Fibroblast of lung (primary cell): ENCODE results near the gene GH1.
"Not testable (repeated sequence)": the region's sequence is repeated elsewhere in the genome, so short reads cannot be mapped to it uniquely, and the experiment has no call there.

Experiments used
- CTCF ChIP-seq, 2 donors: IDR thresholded peaks in 1 of 2; conservative IDR thresholded peaks in 1 of 2; 1 replicate in 1 of 2; 2 replicates in 1 of 2; pipeline ENCODE4 v1.5.1; 2011 to 2012; ENCODE audit warnings: low read length in 2 of 2, control low read depth in 1 of 2, inconsistent platforms in 1 of 2, low read depth in 1 of 2, mild to moderate bottlenecking in 1 of 2
- EZH2 ChIP-seq: IDR thresholded peaks from 2 replicates; pipeline ENCODE4 v1.5.1; 2012; ENCODE audit warnings: low read length, control low read depth, mild to moderate bottlenecking; ENCODE audit errors: missing control alignments

GRCh38 chr17:63892316-63893037 is 26.2 kb downstream of the GH1 start:
- peak in 1 of 2 donors; percentile 13 for TF ChIP-seq CTCF (conservative IDR thresholded peaks at IDR 0.05 in 1 of 2, IDR thresholded peaks at IDR 0.05 in 1 of 2; ENCODE audit: low read depth in 1 of 2, low read length in 2 of 2)
- not testable (repeated sequence) for TF ChIP-seq EZH2
